ENCODE data around the gene RPH3AL. TPM values are rescaled to one million over a fixed set of nuclear protein-coding genes. Genes with fewer than 3 reads are reported as not detected.

Gene RPH3AL
- total and polyA plus RNA-seq, 2 donors from 2014 or later: 18.1 to 55.9 TPM

DNA sequence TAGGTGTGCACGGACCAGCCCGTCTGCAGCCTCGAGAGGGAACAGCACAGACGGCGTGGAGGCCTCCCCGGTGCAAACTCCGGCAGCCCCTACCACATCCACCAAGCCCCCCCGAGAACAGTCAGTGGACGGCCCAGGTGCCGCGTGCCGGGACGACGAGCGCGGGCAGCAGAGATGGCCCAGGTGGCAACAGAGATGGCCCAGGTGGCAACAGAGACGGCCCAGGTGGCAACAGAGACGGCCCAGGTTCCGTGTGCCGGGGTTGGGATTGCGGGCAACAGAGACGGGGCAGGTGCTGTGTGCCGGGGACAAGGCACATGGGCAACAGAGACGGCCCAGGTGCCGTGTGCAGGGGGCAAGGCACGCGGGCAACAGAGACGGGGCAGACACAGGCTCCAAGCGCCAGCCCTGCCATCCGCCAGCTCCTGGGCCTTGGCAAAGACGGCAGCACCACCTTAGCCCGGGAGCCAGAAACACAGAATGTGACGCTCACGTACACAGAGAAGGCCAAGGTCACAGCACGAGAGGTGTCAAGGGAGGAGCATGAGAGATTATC is 31.1 kb downstream of the RPH3AL start:
- peak overlapping the region in 1 of 3 donors; percentile 36 for H3K4me3 ChIP-seq (ENCODE audit: low read length in 3 of 3)
- H3K9ac ChIP-seq (ENCODE audit: low read length in 3 of 3): no peak overlapping the region
- TF ChIP-seq, protein P1, sequence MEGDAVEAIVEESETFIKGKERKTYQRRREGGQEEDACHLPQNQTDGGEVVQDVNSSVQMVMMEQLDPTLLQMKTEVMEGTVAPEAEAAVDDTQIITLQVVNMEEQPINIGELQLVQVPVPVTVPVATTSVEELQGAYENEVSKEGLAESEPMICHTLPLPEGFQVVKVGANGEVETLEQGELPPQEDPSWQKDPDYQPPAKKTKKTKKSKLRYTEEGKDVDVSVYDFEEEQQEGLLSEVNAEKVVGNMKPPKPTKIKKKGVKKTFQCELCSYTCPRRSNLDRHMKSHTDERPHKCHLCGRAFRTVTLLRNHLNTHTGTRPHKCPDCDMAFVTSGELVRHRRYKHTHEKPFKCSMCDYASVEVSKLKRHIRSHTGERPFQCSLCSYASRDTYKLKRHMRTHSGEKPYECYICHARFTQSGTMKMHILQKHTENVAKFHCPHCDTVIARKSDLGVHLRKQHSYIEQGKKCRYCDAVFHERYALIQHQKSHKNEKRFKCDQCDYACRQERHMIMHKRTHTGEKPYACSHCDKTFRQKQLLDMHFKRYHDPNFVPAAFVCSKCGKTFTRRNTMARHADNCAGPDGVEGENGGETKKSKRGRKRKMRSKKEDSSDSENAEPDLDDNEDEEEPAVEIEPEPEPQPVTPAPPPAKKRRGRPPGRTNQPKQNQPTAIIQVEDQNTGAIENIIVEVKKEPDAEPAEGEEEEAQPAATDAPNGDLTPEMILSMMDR (IDR thresholded peaks at IDR 0.05; ENCODE audit: borderline replicate concordance, extremely low read depth, insufficient read depth): no peak
- no peaks in the 10 kb centered on the region for H3K4me1 ChIP-seq (ENCODE audit: control insufficient read depth in 2 of 3, insufficient read depth in 2 of 3, low read depth in 1 of 3, low read length in 3 of 3)
- no peaks in the 10 kb centered on the region for H3K27me3 ChIP-seq (ENCODE audit: control insufficient read depth, insufficient read depth, low read length)
- peaks cover 2 to 12% (median 4%) of the 10 kb centered on the region in 3 donors for H3K36me3 ChIP-seq (ENCODE audit: control insufficient read depth in 2 of 3, insufficient read depth in 3 of 3, low read length in 3 of 3)
- peak in 2 of 5 donors; percentile 41 to 58 for DNase-seq
- no peak for FAIRE-seq
- H3K9me3 ChIP-seq (ENCODE audit: control insufficient read depth in 2 of 3, insufficient read depth in 1 of 3, low read length in 3 of 3): no peaks in the 10 kb centered on the region
- intact Hi-C loops (cut with DNase I): no loop called here
- no peak overlapping the region for H3K27ac ChIP-seq (ENCODE audit: low read depth in 2 of 2, low read length in 2 of 2)

DNA sequence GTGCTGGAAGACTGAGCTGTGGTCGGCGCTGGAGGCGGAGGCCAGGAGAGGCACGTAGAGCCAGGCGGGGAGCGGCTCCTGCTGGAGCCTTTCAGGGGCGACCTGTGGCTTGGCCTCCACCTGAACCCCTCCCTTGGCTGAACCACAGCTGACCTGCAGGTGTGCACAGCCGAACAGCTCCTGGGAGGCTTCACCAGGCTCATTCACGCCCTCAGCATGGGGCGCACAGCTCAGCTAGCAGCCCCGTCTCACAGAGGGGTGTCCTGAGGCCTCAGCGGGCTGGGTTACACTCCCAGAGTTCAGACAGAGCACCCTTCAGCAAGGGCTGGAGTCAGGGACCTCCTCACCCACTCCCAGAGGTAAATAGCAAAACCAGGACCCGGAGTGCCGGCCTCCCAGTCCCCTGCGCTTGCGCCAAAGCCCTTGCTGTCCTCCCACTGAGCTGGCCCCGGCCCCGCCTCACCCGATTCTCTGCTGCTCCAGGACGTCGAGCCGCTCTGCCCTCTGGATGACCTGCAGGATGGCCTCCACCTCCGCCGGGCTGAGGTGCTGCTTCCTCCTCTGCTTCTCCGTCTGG is 31.7 kb downstream of the RPH3AL start:
- Histone ChIP-seq H3K27me3 (ENCODE audit: control insufficient read depth, insufficient read depth, low read length) (no peaks in the 10 kb centered on the region), H3K4me3 (ENCODE audit: low read length in 3 of 3) (no peak overlapping the region), H3K9ac (ENCODE audit: low read length in 3 of 3) (no peak overlapping the region), H3K9me3 (ENCODE audit: control insufficient read depth in 2 of 3, insufficient read depth in 1 of 3, low read length in 3 of 3) (no peaks in the 10 kb centered on the region), H3K4me1 (ENCODE audit: control insufficient read depth in 2 of 3, insufficient read depth in 2 of 3, low read depth in 1 of 3, low read length in 3 of 3) (no peaks in the 10 kb centered on the region), H3K27ac (ENCODE audit: low read depth in 2 of 2, low read length in 2 of 2) (no peak overlapping the region), H3K36me3 (ENCODE audit: control insufficient read depth in 2 of 3, insufficient read depth in 3 of 3, low read length in 3 of 3) (peaks cover 2 to 12% (median 4%) of the 10 kb centered on the region in 3 donors)
- TF ChIP-seq, protein P1 (IDR thresholded peaks at IDR 0.05; ENCODE audit: borderline replicate concordance, extremely low read depth, insufficient read depth): no peak
- intact Hi-C loops (cut with DNase I): no loop called here
- peak; percentile 74 to 88 (median 84) for DNase-seq
- FAIRE-seq: no peak

DNA sequence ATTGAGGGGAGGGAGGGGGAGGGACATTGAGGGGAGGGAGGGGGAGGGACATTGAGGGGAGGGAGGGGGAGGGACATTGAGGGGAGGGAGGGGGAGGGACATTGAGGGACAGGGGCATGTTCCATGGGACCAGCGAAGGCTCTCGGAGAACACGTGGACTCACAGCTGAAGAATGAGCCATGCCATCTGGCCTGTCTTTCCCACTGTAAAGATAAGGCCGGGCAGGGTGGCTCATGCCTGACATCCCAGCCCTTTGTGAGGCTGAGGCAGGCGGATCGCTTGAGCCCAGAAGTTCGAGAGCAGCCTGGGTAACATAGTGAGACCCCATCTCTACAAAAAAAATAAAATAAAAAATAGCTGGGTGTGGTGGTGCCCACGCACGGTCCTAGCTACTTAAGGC is 32.5 kb downstream of the RPH3AL start:
- Histone ChIP-seq H3K27me3 (ENCODE audit: control insufficient read depth, insufficient read depth, low read length) (no peaks in the 10 kb centered on the region), H3K9ac (ENCODE audit: low read length in 3 of 3) (no peak overlapping the region), H3K4me1 (ENCODE audit: control insufficient read depth in 2 of 3, insufficient read depth in 2 of 3, low read depth in 1 of 3, low read length in 3 of 3) (no peaks in the 10 kb centered on the region), H3K27ac (ENCODE audit: low read depth in 2 of 2, low read length in 2 of 2) (no peak overlapping the region), H3K9me3 (ENCODE audit: control insufficient read depth in 2 of 3, insufficient read depth in 1 of 3, low read length in 3 of 3) (no peaks in the 10 kb centered on the region), H3K4me3 (ENCODE audit: low read length in 3 of 3) (no peak overlapping the region), H3K36me3 (ENCODE audit: control insufficient read depth in 2 of 3, insufficient read depth in 3 of 3, low read length in 3 of 3) (peaks cover 2 to 12% (median 4%) of the 10 kb centered on the region in 3 donors)
- intact Hi-C loops (cut with DNase I): no loop called here
- FAIRE-seq (no peak), DNase-seq (peak in 2 of 5 donors; percentile 48 to 54)
- TF ChIP-seq, protein P1 (IDR thresholded peaks at IDR 0.05; ENCODE audit: borderline replicate concordance, extremely low read depth, insufficient read depth): no peak
